HCT116 (cell line): ENCODE results near the gene CCDC54. TPM values are rescaled to one million over a fixed set of nuclear protein-coding genes. Genes with fewer than 3 reads are reported as not detected.

ENCODE experiments used
- ATAC-seq: fragments of 200-7000 bp; cut with Tn5 transposase; 2 replicates; pipeline ENCODE4 v1.9.1; 2020; ENCODE audit warnings: mild to moderate bottlenecking, moderate library complexity
- BruUV-seq: library from RNA; stranded (reverse); fragments of 400-500 nt; replicated peaks from 2 replicates; lab custom pipeline; 2021; lab: Mats Ljungman, UMichigan
- CTCF ChIA-PET: fragments of 300-600 bp; sonication (Branson Sonifier 250); formaldehyde crosslinking; loops from one replicate; lab custom pipeline; 2021; ENCODE audit warnings: antibody characterized with exemption; lab: Charles Lee
- POLR2A ChIA-PET: fragments of 300-600, 350-600 bp; sonication (Branson Sonifier 250); formaldehyde crosslinking; loops from one replicate; lab custom pipeline; 2021; ENCODE audit warnings: antibody characterized with exemption; lab: Charles Lee
- RAD21 ChIA-PET, 2 experiments: fragments of 300-600 bp; sonication (Branson Sonifier 250); formaldehyde crosslinking; loops; one replicate each; lab custom pipeline; 2023; ENCODE audit warnings: low total read pairs in 2 of 2; ENCODE audit not compliant: uncharacterized antibody in 2 of 2, unreplicated experiment in 2 of 2, low non-redundant PET in 1 of 2; lab: Charles Lee
- DNase-seq: peaks from one replicate; pipeline ENCODE4 v3.0.0-alpha.2; 2010; ENCODE audit warnings: low read depth, low spot score
- H2AFZ ChIP-seq: fragments of 200-600 bp; shearing (Covaris generic), sonication (generic); 2 replicates; pipeline ENCODE4 v1.6.1; 2017; ENCODE audit warnings: low read depth, mixed run types, mixed read lengths, antibody characterized with exemption, low read length; ENCODE audit not compliant: poor library complexity, severe bottlenecking
- H3K27ac ChIP-seq: 2 replicates; pipeline ENCODE4 v1.5.1; 2012; ENCODE audit warnings: low read depth, low read length
- H3K27me3 ChIP-seq: fragments of 200-600 bp; sonication (generic); 2 replicates; pipeline ENCODE4 v1.6.1; 2016; ENCODE audit warnings: mixed run types, low read length, mixed read lengths; ENCODE audit not compliant: insufficient read depth
- H3K36me3 ChIP-seq, 2 experiments: fragments of 200-500 bp in 1 of 2; fragments of 200-600 bp in 1 of 2; sonication (Bioruptor generic) in 1 of 2; sonication (generic) in 1 of 2; 2 replicates each; pipeline versions ENCODE4 v1.5.1 to v1.6.1; 2014 to 2016; ENCODE audit warnings: low read length in 2 of 2, inconsistent platforms in 1 of 2, mixed read lengths in 1 of 2, mixed run types in 1 of 2; ENCODE audit not compliant: insufficient read depth in 2 of 2, control insufficient read depth in 1 of 2
- H3K4me1 ChIP-seq, 2 experiments: fragments of 200-600 bp in 1 of 2; sonication (generic) in 1 of 2; 2 replicates each; pipeline versions ENCODE4 v1.5.1 to v1.6.1; 2012 to 2017; ENCODE audit warnings: low read length in 2 of 2, inconsistent platforms in 1 of 2, mild to moderate bottlenecking in 1 of 2, mixed read lengths in 1 of 2, mixed run types in 1 of 2, moderate library complexity in 1 of 2; ENCODE audit not compliant: insufficient read depth in 2 of 2, control insufficient read depth in 1 of 2
- H3K4me2 ChIP-seq: fragments of 200-600 bp; sonication (generic); 2 replicates; pipeline ENCODE4 v1.6.1; 2017; ENCODE audit warnings: mixed run types, low read length, mixed read lengths
- H3K4me3 ChIP-seq, 2 experiments: fragments of 200-600 bp in 1 of 2; sonication (generic) in 1 of 2; replicated peaks in 1 of 2; 2 replicates each; pipeline ENCODE4 v1.5.1; 2011 to 2016; ENCODE audit warnings: low read length in 2 of 2, control low read depth in 1 of 2, low read depth in 1 of 2, mild to moderate bottlenecking in 1 of 2, mixed read lengths in 1 of 2, mixed run types in 1 of 2
- H3K79me2 ChIP-seq: fragments of 200-600 bp; sonication (generic); 2 replicates; pipeline ENCODE4 v1.6.1; 2017; ENCODE audit warnings: mild to moderate bottlenecking, mixed run types, low read length, moderate library complexity, mixed read lengths; ENCODE audit not compliant: insufficient read depth
- H3K9ac ChIP-seq: fragments of 200-600 bp; sonication (generic); 2 replicates; pipeline ENCODE4 v1.6.1; 2016; ENCODE audit warnings: low read length, mixed read lengths
- H3K9me2 ChIP-seq: fragments of 200-600 bp; sonication (generic), shearing (Covaris generic); 2 replicates; pipeline ENCODE4 v1.6.1; 2017; ENCODE audit warnings: mixed run types, mild to moderate bottlenecking, moderate library complexity; ENCODE audit not compliant: insufficient read depth
- H3K9me3 ChIP-seq, 2 experiments: fragments of 200-500 bp in 1 of 2; fragments of 200-600 bp in 1 of 2; sonication (Bioruptor generic) in 1 of 2; sonication (generic) in 1 of 2; 2 replicates each; pipeline ENCODE4 v1.6.1; 2014 to 2017; ENCODE audit warnings: low read length in 2 of 2, mixed read lengths in 2 of 2, inconsistent platforms in 1 of 2, low read depth in 1 of 2, mild to moderate bottlenecking in 1 of 2, mixed run types in 1 of 2, moderate library complexity in 1 of 2; ENCODE audit not compliant: control insufficient read depth in 1 of 2, insufficient read depth in 1 of 2
- H4K20me1 ChIP-seq: fragments of 200-600 bp; sonication (generic), shearing (Covaris generic); 2 replicates; pipeline ENCODE4 v1.6.1; 2017; ENCODE audit warnings: mixed run types, mild to moderate bottlenecking, moderate library complexity; ENCODE audit not compliant: insufficient read depth
- CEBPB ChIP-seq: IDR thresholded peaks from 2 replicates; pipeline ENCODE4 v1.6.1; 2012; ENCODE audit warnings: low read depth
- CTCF ChIP-seq, 3 experiments: fragments of 200-600 bp in 1 of 3; sonication (generic) in 1 of 3; IDR thresholded peaks in 2 of 3; conservative IDR thresholded peaks in 1 of 3; 2 replicates each; pipeline ENCODE4 v1.5.1; 2012 to 2017; ENCODE audit warnings: low read depth in 2 of 3, low read length in 2 of 3, antibody characterized with exemption in 1 of 3, borderline replicate concordance in 1 of 3, control low read depth in 1 of 3, mild to moderate bottlenecking in 1 of 3, mixed read lengths in 1 of 3, mixed run types in 1 of 3, moderate library complexity in 1 of 3; ENCODE audit not compliant: insufficient read depth in 1 of 3
- EGR1 ChIP-seq: IDR thresholded peaks from 2 replicates; pipeline ENCODE4 v1.6.1; 2012; ENCODE audit warnings: low read depth
- EZH2 ChIP-seq: fragments of 200-600 bp; sonication (generic); IDR thresholded peaks from 2 replicates; pipeline ENCODE4 v1.6.1; 2017; ENCODE audit warnings: antibody characterized with exemption, mixed run types
- EZH2phosphoT487 ChIP-seq: fragments of 200-600 bp; IDR thresholded peaks from 2 replicates; pipeline ENCODE4 v1.6.1; 2018; ENCODE audit warnings: antibody characterized with exemption, borderline replicate concordance
- JUND ChIP-seq: IDR thresholded peaks from 2 replicates; pipeline ENCODE4 v1.6.1; 2012
- POLR2A ChIP-seq: IDR thresholded peaks from 2 replicates; pipeline ENCODE4 v1.7.0; 2011; ENCODE audit warnings: borderline replicate concordance; ENCODE audit not compliant: insufficient read depth, insufficient read length; ENCODE audit errors: extremely low read depth
- POLR2AphosphoS5 ChIP-seq: IDR thresholded peaks from 2 replicates; pipeline ENCODE4 v1.6.1; 2011; ENCODE audit warnings: mild to moderate bottlenecking, low read depth, low read length, moderate library complexity
- RAD21 ChIP-seq: IDR thresholded peaks from 2 replicates; pipeline ENCODE4 v1.6.1; 2012; ENCODE audit warnings: low read depth, mild to moderate bottlenecking
- intact Hi-C: fragments of 100-400 bp; cut with micrococcal nuclease; formaldehyde crosslinking; loops from 2 replicates; pipeline ENCODE4 v1.10.0; 2022
- total RNA-seq: library from RNA; stranded (reverse); gene quantifications from one replicate; pipeline ENCODE4 v1.2.1, GENCODE V29; 2021; ENCODE audit not compliant: unreplicated experiment
- TF ChIP-seq, protein P1 (sequence below): IDR thresholded peaks from 2 replicates; pipeline ENCODE4 v1.6.1; 2012

The CCDC54 gene
- total RNA-seq, 1 experiment from 2014 or later, result not detected

DNA sequence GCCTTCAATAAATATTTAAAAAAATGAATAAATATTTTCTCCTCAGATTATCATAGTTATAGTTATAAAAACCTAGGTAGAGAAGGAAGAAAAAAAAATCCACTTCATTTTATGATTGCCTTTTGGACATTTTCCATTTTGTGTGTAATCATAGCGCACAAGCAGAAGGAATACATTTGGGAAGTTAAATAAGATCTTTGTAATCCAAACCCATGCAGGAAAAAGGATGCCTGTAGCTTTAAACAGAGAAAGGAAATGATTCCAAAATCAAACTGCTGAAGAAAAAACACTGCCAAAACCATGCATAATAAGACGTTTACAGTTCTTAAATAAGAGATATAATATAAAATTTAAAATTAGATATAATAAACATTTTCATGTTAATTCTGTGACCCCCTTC, 7.4 kb upstream of the CCDC54 start:
- Histone ChIP-seq H3K79me2 (no peaks in the 10 kb centered on the region), H2AFZ (no peak overlapping the region), H3K27me3 (no peaks in the 10 kb centered on the region), H3K9me2 (no peaks in the 10 kb centered on the region), H3K9ac (no peak overlapping the region), H3K4me3 (no peak overlapping the region), H3K4me1 (peaks cover 7 to 16% of the 10 kb centered on the region in 2 experiments; a peak in 3 of 4 replicates), H3K27ac (no peak overlapping the region), H3K9me3 (no peaks in the 10 kb centered on the region), H4K20me1 (no peaks in the 10 kb centered on the region), H3K36me3 (no peaks in the 10 kb centered on the region), H3K4me2 (no peak overlapping the region)
- TF ChIP-seq CTCF (IDR thresholded peaks at IDR 0.05 in 2 of 3, conservative IDR thresholded peaks at IDR 0.05 in 1 of 3; ENCODE audit: borderline replicate concordance in 1 of 3, insufficient read depth in 1 of 3, low read depth in 2 of 3, low read length in 2 of 3) (no peak), CEBPB (no peak), EGR1 (no peak), RAD21 (no peak), JUND (no peak), POLR2A (no peak), POLR2AphosphoS5 (no peak), EZH2 (no peak), EZH2phosphoT487 (no peak)
- TF ChIP-seq, protein P1, sequence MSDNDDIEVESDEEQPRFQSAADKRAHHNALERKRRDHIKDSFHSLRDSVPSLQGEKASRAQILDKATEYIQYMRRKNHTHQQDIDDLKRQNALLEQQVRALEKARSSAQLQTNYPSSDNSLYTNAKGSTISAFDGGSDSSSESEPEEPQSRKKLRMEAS, result no peak
- no TSS peak for BruUV-seq
- RAD21 ChIA-PET, result no interaction called here
- ATAC-seq (no peak), DNase-seq (no peak)
- POLR2A ChIA-PET, result no interaction called here
- intact Hi-C loops, result no loop called here
- CTCF ChIA-PET, result no interaction called here
